ENCODE measurements around the gene SMIM23.
"Not testable (repeated sequence)": the region's sequence is repeated elsewhere in the genome, so short reads cannot be mapped to it uniquely, and the experiment has no call there.

SMIM23 gene

DNA sequence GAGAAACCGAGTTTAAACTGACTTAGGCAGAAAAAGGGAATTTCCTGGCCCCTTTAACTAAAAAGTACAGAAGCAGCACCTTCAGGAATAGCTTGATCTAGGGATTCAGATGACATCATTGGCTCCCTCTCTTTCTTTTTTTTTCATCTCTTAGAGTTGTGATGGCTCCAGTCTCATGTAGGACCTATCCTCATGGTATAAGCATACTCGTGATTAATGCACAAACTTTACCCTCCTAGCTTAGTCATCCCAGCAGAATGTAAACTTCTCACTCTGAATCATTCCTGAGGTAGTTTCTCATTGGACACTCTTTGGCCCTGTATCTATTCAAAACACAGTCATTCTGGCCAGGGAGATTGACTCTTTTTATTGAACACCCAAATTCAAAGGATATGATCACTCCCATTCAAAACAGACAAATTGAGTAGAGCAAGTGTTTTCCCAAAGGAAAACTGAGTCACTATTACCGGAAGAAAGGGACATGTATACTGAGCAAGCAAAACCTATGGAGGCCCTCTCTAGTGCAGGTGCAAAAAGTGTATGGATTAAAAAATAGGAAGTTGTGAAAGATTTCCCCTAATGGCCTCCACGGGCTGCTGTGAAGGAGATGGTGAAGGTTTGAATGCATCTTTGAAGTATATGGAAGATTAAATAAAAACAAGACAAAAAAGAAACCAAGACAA lies 27.6 kb upstream of the SMIM23 start:
- H3K36me3 Mint-ChIP-seq (ENCODE audit: low read depth) = no peaks in the 10 kb centered on the region
- H3K27ac Mint-ChIP-seq = no peak overlapping the region
- no peak overlapping the region for H3K4me3 Mint-ChIP-seq
- intact Hi-C loops (cut with micrococcal nuclease) = no loop called here
- no peaks in the 10 kb centered on the region for H3K27me3 Mint-ChIP-seq
- no peaks in the 10 kb centered on the region for H3K9me3 Mint-ChIP-seq
- H3K4me1 Mint-ChIP-seq (ENCODE audit: low read depth) = no peaks in the 10 kb centered on the region

GRCh38 chr5:171759777-171760176 lies 25.8 kb upstream of the SMIM23 start:
- H3K9me3 Mint-ChIP-seq = no peaks in the 10 kb centered on the region
- H3K27me3 Mint-ChIP-seq = no peaks in the 10 kb centered on the region
- H3K4me3 Mint-ChIP-seq = no peak overlapping the region
- intact Hi-C loops (cut with micrococcal nuclease) = no loop called here
- H3K4me1 Mint-ChIP-seq (ENCODE audit: low read depth) = no peaks in the 10 kb centered on the region
- no peak overlapping the region for H3K27ac Mint-ChIP-seq
- H3K36me3 Mint-ChIP-seq (ENCODE audit: low read depth) = no peaks in the 10 kb centered on the region

GRCh38 chr5:171762021-171762608 lies 23.5 kb upstream of the SMIM23 start:
- Mint-ChIP-seq H3K27me3 (no peaks in the 10 kb centered on the region), H3K9me3 (peaks cover 7% of the 10 kb centered on the region), H3K27ac (no peak overlapping the region), H3K4me3 (no peak overlapping the region), H3K4me1 (ENCODE audit: low read depth) (no peaks in the 10 kb centered on the region), H3K36me3 (ENCODE audit: low read depth) (no peaks in the 10 kb centered on the region)
- intact Hi-C loops (cut with micrococcal nuclease) = no loop called here

GRCh38 chr5:171762903-171763302 lies 22.7 kb upstream of the SMIM23 start:
- intact Hi-C loops (cut with micrococcal nuclease) = no loop called here
- no peak overlapping the region for H3K27ac Mint-ChIP-seq
- H3K4me1 Mint-ChIP-seq (ENCODE audit: low read depth) = no peaks in the 10 kb centered on the region

GRCh38 chr5:171764265-171764664 lies 21.4 kb upstream of the SMIM23 start:
- H3K27ac Mint-ChIP-seq = no peak overlapping the region
- H3K36me3 Mint-ChIP-seq (ENCODE audit: low read depth) = no peaks in the 10 kb centered on the region
- H3K4me1 Mint-ChIP-seq (ENCODE audit: low read depth) = no peaks in the 10 kb centered on the region
- no peaks in the 10 kb centered on the region for H3K27me3 Mint-ChIP-seq
- H3K9me3 Mint-ChIP-seq = peaks cover 11% of the 10 kb centered on the region
- intact Hi-C loops (cut with micrococcal nuclease) = no loop called here
- H3K4me3 Mint-ChIP-seq = no peak overlapping the region

More at GRCh38 chr5:171762903-171763302, 22.7 kb upstream of the SMIM23 start:
- H3K9me3 Mint-ChIP-seq = peaks cover 11% of the 10 kb centered on the region
- no peaks in the 10 kb centered on the region for H3K36me3 Mint-ChIP-seq (ENCODE audit: low read depth)
- H3K4me3 Mint-ChIP-seq = no peak overlapping the region
- H3K27me3 Mint-ChIP-seq = no peaks in the 10 kb centered on the region

GRCh38 chr5:171766875-171767274 lies 18.7 kb upstream of the SMIM23 start:
- intact Hi-C loops (cut with micrococcal nuclease) = no loop called here
- Mint-ChIP-seq H3K27ac (no peak overlapping the region), H3K4me1 (ENCODE audit: low read depth) (peaks cover 7% of the 10 kb centered on the region)

DNA sequence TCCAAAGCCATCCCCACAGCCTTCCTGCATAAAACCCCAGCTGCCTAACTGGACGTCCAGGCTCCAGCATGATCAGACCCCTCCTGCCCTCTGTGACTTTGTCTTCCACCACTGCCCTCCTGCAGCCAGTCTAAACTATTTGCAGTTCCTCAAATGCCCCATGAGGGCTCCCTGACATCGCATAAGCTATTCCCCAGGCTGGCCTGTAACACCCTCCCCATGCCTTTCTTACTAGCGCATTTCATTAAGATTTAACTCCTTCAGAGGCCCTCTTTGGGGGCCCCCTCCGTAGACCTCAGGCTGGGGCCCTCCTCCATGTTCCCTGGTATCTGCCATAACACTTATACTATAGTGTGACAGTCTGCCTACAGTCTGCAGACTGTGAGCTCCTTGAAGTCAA lies 15.5 kb upstream of the SMIM23 start:
- no peak overlapping the region for H3K27ac Mint-ChIP-seq
- intact Hi-C loops (cut with micrococcal nuclease) = loop anchor here (10.0 kb wide), 1 partner anchor 135 kb away; no protein-coding TSS in a partner anchor
- peaks cover 11% of the 10 kb centered on the region for H3K9me3 Mint-ChIP-seq
- H3K4me3 Mint-ChIP-seq = no peak overlapping the region
- H3K27me3 Mint-ChIP-seq = no peaks in the 10 kb centered on the region
- no peaks in the 10 kb centered on the region for H3K36me3 Mint-ChIP-seq (ENCODE audit: low read depth)
- peaks cover 7% of the 10 kb centered on the region for H3K4me1 Mint-ChIP-seq (ENCODE audit: low read depth)

More at GRCh38 chr5:171766875-171767274, 18.7 kb upstream of the SMIM23 start:
- Mint-ChIP-seq H3K9me3 (peaks cover 11% of the 10 kb centered on the region), H3K27me3 (no peaks in the 10 kb centered on the region), H3K4me3 (no peak overlapping the region), H3K36me3 (ENCODE audit: low read depth) (no peaks in the 10 kb centered on the region)

GRCh38 chr5:171771856-171772255 lies 13.8 kb upstream of the SMIM23 start:
- Mint-ChIP-seq H3K27me3 (no peaks in the 10 kb centered on the region), H3K27ac (no peak overlapping the region), H3K36me3 (ENCODE audit: low read depth) (no peaks in the 10 kb centered on the region), H3K4me3 (no peak overlapping the region), H3K4me1 (ENCODE audit: low read depth) (peaks cover 7% of the 10 kb centered on the region), H3K9me3 (peaks cover 6% of the 10 kb centered on the region)
- intact Hi-C loops (cut with micrococcal nuclease) = loop anchor here (10.0 kb wide), 1 partner anchor 133 kb away; no protein-coding TSS in a partner anchor

DNA sequence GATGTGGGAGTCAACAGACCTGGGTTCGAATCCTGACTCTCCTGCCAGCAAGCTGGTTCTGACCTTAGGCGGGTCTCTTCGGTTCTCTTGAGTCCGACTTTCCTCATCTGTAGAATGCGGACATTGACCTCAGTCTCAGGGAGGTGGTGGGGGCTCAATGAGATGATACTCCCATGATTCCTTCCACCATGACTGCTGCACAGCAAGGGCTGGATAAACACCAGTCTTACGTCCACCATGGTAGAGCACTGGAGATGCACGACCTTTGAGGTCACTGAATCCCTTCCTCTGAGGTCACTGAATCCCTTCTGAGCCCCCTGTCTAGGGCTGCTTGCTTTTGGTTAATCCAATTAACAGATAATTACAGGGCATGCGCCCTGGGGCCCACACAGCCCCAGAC lies 12.5 kb upstream of the SMIM23 start:
- Mint-ChIP-seq H3K27me3 (no peaks in the 10 kb centered on the region), H3K4me3 (no peak overlapping the region), H3K36me3 (ENCODE audit: low read depth) (no peaks in the 10 kb centered on the region), H3K9me3 (no peaks in the 10 kb centered on the region), H3K27ac (no peak overlapping the region), H3K4me1 (ENCODE audit: low read depth) (peaks cover 7% of the 10 kb centered on the region)
- intact Hi-C loops (cut with micrococcal nuclease) = loop anchor here (10.0 kb wide), 1 partner anchor 132 kb away; no protein-coding TSS in a partner anchor

GRCh38 chr5:171774418-171774817 lies 11.2 kb upstream of the SMIM23 start:
- intact Hi-C loops (cut with micrococcal nuclease) = loop anchor here (10.0 kb wide), 1 partner anchor 130 kb away; no protein-coding TSS in a partner anchor
- Mint-ChIP-seq H3K4me3 (no peak overlapping the region), H3K27ac (no peak overlapping the region), H3K27me3 (no peaks in the 10 kb centered on the region), H3K9me3 (no peaks in the 10 kb centered on the region), H3K4me1 (ENCODE audit: low read depth) (peaks cover 7% of the 10 kb centered on the region), H3K36me3 (ENCODE audit: low read depth) (no peaks in the 10 kb centered on the region)

DNA sequence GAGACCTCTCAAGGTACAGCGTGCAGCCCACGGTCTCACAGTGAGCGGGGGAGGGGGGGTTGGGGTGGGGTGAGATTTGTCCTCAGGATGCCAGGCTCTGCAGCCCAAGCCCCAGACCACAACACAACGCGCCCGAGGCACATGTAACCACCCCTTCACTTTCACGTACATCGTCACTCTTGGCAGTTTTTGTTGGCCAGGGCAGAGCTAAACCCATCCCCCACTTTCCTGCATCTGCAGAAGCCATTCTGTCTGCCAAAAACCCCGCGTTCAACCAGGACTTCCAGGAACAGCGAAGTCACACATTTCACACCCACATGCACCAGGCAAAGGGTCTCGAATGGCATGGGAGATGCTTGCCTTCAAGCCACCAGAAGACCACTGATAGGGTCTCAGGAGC lies 9.4 kb upstream of the SMIM23 start:
- Mint-ChIP-seq H3K4me1 (ENCODE audit: low read depth) (no peaks in the 10 kb centered on the region), H3K27ac (no peak overlapping the region), H3K9me3 (no peaks in the 10 kb centered on the region), H3K36me3 (ENCODE audit: low read depth) (no peaks in the 10 kb centered on the region), H3K4me3 (no peak overlapping the region), H3K27me3 (no peaks in the 10 kb centered on the region)
- intact Hi-C loops (cut with micrococcal nuclease) = loop anchor here (10.0 kb wide), 1 partner anchor 129 kb away; no protein-coding TSS in a partner anchor

DNA sequence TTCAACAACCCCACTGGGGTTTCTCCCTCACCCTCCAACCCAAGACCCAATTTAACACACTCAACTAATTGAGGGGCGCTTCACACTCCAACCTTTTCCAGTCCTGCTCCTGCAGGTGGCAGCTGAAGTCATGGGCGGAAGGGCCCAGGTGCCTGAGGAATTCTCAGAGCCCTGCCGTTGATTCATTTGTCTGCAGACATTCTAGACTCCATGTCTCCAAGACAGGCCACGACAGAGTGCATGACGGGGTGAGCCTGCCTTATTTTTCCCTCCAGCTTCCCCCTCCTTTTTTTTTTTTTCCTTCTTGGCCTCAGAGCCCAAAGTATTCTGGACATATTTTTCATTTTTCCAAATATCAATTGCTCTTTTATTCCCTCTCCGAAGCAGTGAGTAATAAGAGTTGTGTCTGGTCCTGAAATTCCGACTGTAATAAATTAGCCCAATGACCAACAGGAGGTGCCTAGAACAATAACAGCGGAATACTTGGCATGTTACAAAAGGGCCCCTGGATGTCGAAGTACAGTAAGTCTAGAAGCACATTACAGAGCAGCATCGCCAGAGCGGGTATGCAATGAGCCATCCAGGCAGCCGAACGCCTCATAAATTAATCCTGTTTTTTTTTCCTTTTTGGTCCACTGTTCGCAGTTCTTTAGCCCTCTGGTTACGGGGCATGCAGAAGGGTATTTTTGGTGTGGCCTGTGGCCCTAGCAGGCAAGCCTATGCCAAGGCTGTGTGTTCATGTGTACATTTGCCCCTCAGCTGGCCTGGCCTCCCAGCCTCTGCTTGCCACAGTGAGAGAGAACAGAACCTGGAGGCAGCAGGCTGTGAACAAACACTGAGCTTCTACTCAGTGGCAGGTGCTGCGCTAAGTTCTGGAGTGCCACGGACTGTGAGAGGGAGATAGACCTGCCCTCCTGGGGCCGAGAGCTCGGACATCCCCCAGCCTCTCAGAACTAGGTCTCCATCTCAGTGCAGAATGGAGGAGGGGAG lies 8.6 kb upstream of the SMIM23 start:
- no peak overlapping the region for H3K27ac Mint-ChIP-seq
- intact Hi-C loops (cut with micrococcal nuclease) = loop anchor here (10.0 kb wide), 1 partner anchor 128 kb away; no protein-coding TSS in a partner anchor
- no peaks in the 10 kb centered on the region for H3K9me3 Mint-ChIP-seq
- H3K36me3 Mint-ChIP-seq (ENCODE audit: low read depth) = no peaks in the 10 kb centered on the region
- H3K27me3 Mint-ChIP-seq = no peaks in the 10 kb centered on the region
- no peak overlapping the region for H3K4me3 Mint-ChIP-seq
- H3K4me1 Mint-ChIP-seq (ENCODE audit: low read depth) = no peaks in the 10 kb centered on the region

DNA sequence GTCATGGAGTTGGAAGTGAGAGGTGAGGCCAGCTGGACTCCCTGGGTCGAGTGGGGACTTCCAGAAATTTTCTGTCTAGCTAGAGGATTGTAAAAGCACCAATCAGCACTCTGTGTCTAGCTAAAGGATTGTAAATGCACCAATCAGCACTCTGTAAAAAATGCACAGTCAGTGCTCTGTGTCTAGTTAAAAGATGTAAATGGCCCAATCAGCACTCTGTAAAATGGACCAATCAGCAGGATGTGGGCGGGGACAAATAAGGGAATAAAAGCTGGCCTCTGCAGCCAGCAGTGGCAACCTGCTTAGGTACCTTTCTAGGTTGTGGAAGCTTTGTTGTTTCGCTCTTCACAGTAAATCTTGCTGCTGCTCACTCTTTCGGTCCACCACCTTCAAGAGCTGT lies 3.9 kb upstream of the SMIM23 start:
- intact Hi-C loops (cut with micrococcal nuclease); H3K4me3 Mint-ChIP-seq; H3K9me3 Mint-ChIP-seq; H3K27me3 Mint-ChIP-seq; H3K36me3 Mint-ChIP-seq (ENCODE audit: low read depth); H3K27ac Mint-ChIP-seq; H3K4me1 Mint-ChIP-seq (ENCODE audit: low read depth): not testable (repeated sequence)
